C1 segment of cervical spinal cord (tissue), 14 donors: ENCODE data around the gene SCIMP.
A peak's percentile ranks its signal among the peaks of the same experiment; 100 is the strongest.
"Not testable (repeated sequence)": the region's sequence is repeated elsewhere in the genome, so short reads cannot be mapped to it uniquely, and the experiment has no call there.

Experiments used
- DNase-seq, 14 donors: peaks; one replicate each; lab custom pipeline; 2025; lab: John Stamatoyannopoulos, UW

The SCIMP gene

GRCh38 chr17:5191541-5192417 lies 42.9 kb downstream of the SCIMP start, which contains the start of gene ZNF594:
Gene ZNF594, minus strand, starts transcription at chr17:5191868. Its CDS starts 7,612 bp downstream, at chr17:5184256.
- DNase-seq, result peak; percentile 64 to 96 (median 90)

DNA sequence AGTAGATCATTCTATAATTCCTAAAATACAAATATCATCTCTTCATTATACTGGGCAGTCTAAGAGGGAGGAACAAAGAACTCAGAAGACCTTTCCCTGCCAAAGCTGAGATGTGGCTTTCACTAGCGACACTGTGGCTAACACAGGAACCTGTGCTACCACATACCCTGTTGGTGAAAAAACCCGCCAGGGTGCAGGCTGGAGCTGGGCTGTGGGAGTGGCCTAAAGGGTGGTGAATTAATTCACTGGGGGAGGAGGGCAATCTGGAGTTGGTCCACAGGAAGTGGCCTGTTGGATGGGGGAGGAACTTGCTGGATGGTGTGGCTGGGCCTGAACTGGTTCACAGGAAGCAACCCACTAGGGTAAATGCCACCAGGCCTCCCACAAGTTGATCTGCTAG lies 50.4 kb downstream of the SCIMP start:
- no peak for DNase-seq

DNA sequence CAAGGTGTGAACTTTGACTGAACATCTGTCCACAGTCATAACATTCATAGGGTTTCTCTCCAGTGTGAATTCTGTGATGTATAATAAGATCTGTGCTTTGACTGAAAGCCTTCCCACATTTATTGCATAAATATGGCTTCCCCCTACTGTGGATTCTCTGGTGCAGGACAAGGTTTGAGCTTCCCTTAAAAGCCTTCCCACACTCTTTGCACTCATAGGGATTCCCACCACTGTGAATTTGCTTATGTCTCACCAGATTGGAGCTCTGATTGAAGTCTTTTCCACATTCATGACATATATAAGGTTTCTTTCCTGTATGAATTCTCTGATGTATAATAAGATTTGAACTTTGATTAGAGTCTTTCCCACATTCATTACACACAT lies 51.3 kb downstream of the SCIMP start:
- DNase-seq, result no peak

DNA sequence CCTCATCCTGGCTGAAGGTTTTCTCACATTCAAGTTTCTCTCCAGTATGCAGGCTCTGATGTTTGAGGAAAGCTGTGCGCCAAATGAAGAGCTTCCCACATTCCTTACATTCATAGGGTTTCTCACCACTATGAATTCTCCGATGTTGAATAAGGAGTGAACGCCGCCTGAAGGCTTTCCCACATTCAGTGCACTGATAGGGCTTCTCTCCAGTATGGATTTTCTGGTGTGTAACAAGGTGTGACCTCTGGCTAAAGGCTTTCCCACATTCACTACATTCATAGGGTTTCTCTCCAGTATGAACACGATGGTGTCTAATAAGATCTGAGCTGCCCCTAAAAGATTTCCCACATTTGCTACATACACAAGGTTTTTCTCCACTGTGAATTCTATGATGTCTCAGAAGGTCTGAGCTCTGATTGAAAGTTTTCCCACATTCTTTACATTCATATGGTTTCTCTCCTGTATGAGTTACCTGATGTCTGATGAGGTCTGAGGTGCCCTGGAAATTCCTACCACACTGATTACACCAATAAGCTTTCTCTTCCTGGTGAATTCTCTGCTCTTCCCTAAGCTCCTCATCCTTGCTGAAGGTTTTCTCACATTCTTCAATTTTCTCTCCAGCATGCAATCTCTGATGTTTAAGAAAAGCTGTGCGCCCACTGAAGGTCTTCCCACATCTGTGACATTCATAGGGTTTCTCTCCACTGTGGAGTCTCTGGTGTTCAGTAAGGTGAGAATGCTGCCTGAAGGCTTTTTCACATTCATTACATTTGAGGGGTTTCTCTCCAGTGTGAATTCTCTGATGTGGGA lies 51.9 kb downstream of the SCIMP start:
- no peak for DNase-seq

DNA sequence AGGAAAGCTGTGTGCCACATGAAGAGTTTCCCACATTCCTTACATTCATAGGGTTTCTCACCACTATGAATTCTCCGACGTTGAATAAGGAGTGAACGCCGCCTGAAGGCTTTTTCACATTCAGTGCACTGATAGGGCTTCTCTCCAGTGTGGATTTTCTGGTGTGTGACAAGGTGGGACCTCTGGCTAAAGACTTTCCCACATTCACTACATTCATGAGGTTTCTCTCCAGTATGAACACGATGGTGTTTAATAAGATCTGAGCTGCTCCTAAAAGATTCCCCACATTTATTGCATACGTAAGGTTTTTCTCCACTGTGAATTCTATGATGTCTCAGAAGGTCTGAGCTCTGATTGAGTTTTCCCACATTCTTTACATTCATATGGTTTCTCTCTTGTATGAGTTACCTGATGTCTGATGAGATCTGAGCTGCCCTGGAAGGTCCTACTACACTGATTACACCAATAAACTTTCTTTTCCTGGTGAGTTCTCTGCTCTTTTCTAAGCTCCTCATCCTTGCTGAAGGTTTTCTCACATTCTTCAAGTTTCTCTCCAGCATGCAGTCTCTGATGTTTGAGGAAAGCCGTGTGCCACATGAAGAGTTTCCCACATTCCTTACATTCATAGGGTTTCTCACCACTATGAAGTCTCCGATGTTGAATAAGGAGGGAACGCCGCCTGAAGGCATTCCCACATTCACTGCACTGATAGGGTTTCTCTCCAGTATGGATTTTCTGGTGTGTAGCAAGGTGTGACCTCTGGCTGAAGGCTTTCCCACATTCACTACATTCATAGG lies 53.0 kb downstream of the SCIMP start:
- no peak for DNase-seq

DNA sequence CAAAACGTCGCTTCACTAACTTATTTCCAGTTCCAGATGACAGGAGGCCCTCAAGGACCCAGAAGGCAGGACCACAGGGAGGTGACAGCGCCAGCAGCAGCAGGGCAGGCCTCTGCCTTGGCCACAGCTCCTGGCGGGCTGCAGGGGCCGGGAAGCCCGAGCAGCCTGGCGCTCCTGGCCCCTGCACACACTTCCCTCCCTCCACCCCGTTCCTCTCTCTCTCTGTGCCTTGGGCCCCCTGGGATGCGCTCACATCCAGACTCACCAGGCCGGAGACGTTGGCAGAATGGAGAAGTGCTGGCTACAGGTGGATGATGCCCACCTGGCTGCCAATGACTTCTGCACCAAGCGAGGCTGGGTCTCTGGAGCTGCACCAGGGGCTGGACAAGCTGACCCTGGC lies 55.7 kb downstream of the SCIMP start:
- DNase-seq, result no peak

DNA sequence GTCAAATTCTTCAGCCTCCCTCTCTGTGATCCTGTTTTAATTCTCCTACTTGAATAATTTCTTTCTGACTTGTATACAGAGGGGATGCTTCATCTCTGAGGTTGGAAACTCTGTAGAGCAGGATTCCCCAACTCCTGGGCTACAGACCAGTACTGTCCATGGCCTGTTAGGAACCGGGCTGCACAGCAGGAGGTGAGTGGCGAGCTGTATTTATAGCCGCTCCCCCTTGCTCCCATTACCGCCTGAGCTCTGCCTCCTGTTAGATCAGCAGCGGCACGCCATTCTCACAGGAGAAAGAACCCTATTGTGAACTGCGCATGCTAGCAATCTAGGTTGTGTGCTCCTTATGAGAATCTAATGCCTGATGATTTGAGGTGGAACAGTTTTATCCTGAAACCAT lies 59.6 kb downstream of the SCIMP start:
- not testable (repeated sequence) for DNase-seq

GRCh38 chr17:5165791-5166564 lies 68.7 kb downstream of the SCIMP start:
- DNase-seq, result peak in 1 of 14 donors; percentile 3

DNA sequence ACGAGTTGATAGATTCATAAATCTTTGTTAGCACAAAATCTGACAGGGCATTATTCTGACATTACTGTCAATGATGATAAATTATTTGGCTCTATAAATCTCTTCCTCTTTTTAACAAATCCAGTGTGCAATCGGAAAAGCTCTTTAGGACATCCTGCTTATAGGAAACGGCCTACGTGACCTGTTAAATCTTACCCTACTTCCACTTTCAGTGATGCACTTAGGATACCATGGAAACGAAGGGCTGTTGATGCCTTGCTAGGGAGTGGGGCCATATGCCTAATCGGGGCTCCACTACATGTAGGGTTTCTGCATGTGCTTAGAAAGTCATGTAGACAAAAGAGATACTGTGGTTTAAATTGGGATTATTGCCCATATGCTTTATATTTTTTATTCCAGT lies 70.2 kb downstream of the SCIMP start:
- no peak for DNase-seq

GRCh38 chr17:5161793-5162192 lies 72.9 kb downstream of the SCIMP start:
- DNase-seq, result not testable (repeated sequence)

GRCh38 chr17:5160702-5161101 lies 74.0 kb downstream of the SCIMP start:
- not testable (repeated sequence) for DNase-seq
